ENCODE results near the gene CSAD.

- TF ChIP-seq CTCF (IDR thresholded peaks at IDR 0.05), result no peak
- TF ChIP-seq EZH2 (IDR thresholded peaks at IDR 0.05; ENCODE audit: borderline replicate concordance, insufficient read depth, low read depth, low read length, poor library complexity, severe bottlenecking), result no peak
Measured at GRCh38 chr12:53131844-53132243, 48.9 kb downstream of the CSAD start.
